Sigmoid colon (tissue), 4 donors: ENCODE results near the gene SGO2.

Experiments used
- CTCF ChIP-seq, 4 experiments: fragments of 450-650 bp in 3 of 4; fragments of 200-600 bp in 1 of 4; IDR thresholded peaks; one replicate each; pipeline ENCODE4 v1.5.1; 2016 to 2019; ENCODE audit warnings: antibody characterized with exemption in 4 of 4, mild to moderate bottlenecking in 3 of 4, moderate library complexity in 2 of 4
- EP300 ChIP-seq, 4 donors: sonication (generic); formaldehyde crosslinking; IDR thresholded peaks; one replicate each; pipeline ENCODE4 v1.6.1; 2017; ENCODE audit warnings: antibody characterized with exemption in 4 of 4
- POLR2A ChIP-seq, 2 donors: fragments of 450-650 bp; IDR thresholded peaks; one replicate each; pipeline ENCODE4 v1.6.1; 2016; ENCODE audit warnings: antibody characterized with exemption in 2 of 2, mild to moderate bottlenecking in 2 of 2, moderate library complexity in 2 of 2
- POLR2AphosphoS5 ChIP-seq, 4 donors: sonication (generic); formaldehyde crosslinking; IDR thresholded peaks; one replicate each; pipeline ENCODE4 v1.6.1; 2017; ENCODE audit warnings: antibody characterized with exemption in 4 of 4

- TF ChIP-seq CTCF (IDR thresholded peaks at IDR 0.05) = no peak
- no peak for TF ChIP-seq POLR2A (IDR thresholded peaks at IDR 0.05)
- no peak for TF ChIP-seq POLR2AphosphoS5 (IDR thresholded peaks at IDR 0.05)
- no peak for TF ChIP-seq EP300 (IDR thresholded peaks at IDR 0.05)
Observed at GRCh38 chr2:200603972-200604371, 78.0 kb downstream of the SGO2 start.
